IMR-90 (cell line): ENCODE data around the gene RECQL5. TPM values are rescaled to one million over a fixed set of nuclear protein-coding genes. Genes with fewer than 3 reads are reported as not detected.

Experiments used
- ATAC-seq: fragments of 200-7000 bp; cut with Tn5 transposase; 2 replicates; pipeline ENCODE4 v1.9.1; 2020; ENCODE audit warnings: low read depth, mild to moderate bottlenecking, moderate library complexity
- BruUV-seq: library from RNA; stranded (reverse); fragments of 400-500 nt; replicated peaks from 2 replicates; lab custom pipeline; 2021; lab: Mats Ljungman, UMichigan
- CTCF ChIA-PET: fragments of 300-600 bp; formaldehyde crosslinking; extraction: SDS; loops from one replicate; lab custom pipeline; 2021; ENCODE audit warnings: antibody characterized with exemption; lab: Yijun Ruan, JAX
- POLR2A ChIA-PET: fragments of 300-600 bp; sonication (Branson Sonifier 250); formaldehyde crosslinking; loops from one replicate; lab custom pipeline; 2022; ENCODE audit warnings: antibody characterized with exemption; ENCODE audit not compliant: unreplicated experiment; lab: Charles Lee
- DNase-seq: peaks from one replicate; pipeline ENCODE4 v3.0.0; 2013
- H2AFZ ChIP-seq: replicated peaks from 2 replicates; pipeline ENCODE3; 2013; ENCODE audit warnings: low read length, mild to moderate bottlenecking; ENCODE audit not compliant: poor library complexity
- H2AK5ac ChIP-seq: 2 replicates; pipeline ENCODE4 v1.6.1; 2013; ENCODE audit warnings: low read depth, low read length, inconsistent platforms
- H2AK9ac ChIP-seq: replicated peaks from 2 replicates; pipeline ENCODE3; 2013; ENCODE audit warnings: mild to moderate bottlenecking, low read depth, low read length, moderate library complexity; ENCODE audit not compliant: poor library complexity
- H2BK120ac ChIP-seq: 2 replicates; pipeline ENCODE4 v1.6.1; 2013; ENCODE audit warnings: low read depth, low read length, inconsistent platforms
- H2BK15ac ChIP-seq: 3 replicates; pipeline ENCODE4 v1.6.1; 2013; ENCODE audit warnings: low read depth, low read length, inconsistent platforms
- H2BK20ac ChIP-seq: 2 replicates; pipeline ENCODE4 v1.6.1; 2013; ENCODE audit warnings: low read depth, mild to moderate bottlenecking, inconsistent platforms, low read length, moderate library complexity
- H2BK5ac ChIP-seq: 2 replicates; pipeline ENCODE4 v1.6.1; 2013; ENCODE audit warnings: mild to moderate bottlenecking, low read depth, low read length, inconsistent platforms; ENCODE audit not compliant: poor library complexity, severe bottlenecking
- H3K14ac ChIP-seq: replicated peaks from 2 replicates; pipeline ENCODE4 v1.6.1; 2013; ENCODE audit warnings: low read depth, low read length, inconsistent platforms
- H3K18ac ChIP-seq: 2 replicates; pipeline ENCODE4 v1.6.1; 2013; ENCODE audit warnings: low read depth, low read length, control low read depth
- H3K23ac ChIP-seq: 2 replicates; pipeline ENCODE4 v1.6.1; 2013; ENCODE audit warnings: low read depth, low read length, inconsistent platforms
- H3K27ac ChIP-seq: 2 replicates; pipeline ENCODE4 v1.5.1; 2013; ENCODE audit warnings: mild to moderate bottlenecking, control low read depth, low read length; ENCODE audit not compliant: insufficient read depth
- H3K27me3 ChIP-seq: 2 replicates; pipeline ENCODE4 v1.6.1; 2013; ENCODE audit warnings: low read length; ENCODE audit not compliant: control insufficient read depth, insufficient read depth
- H3K36me3 ChIP-seq: 2 replicates; pipeline ENCODE4 v1.6.1; 2013; ENCODE audit warnings: low read length, mixed read lengths; ENCODE audit not compliant: control insufficient read depth, insufficient read depth
- H3K4ac ChIP-seq: 2 replicates; pipeline ENCODE4 v1.6.1; 2013; ENCODE audit warnings: low read depth, low read length, inconsistent platforms
- H3K4me1 ChIP-seq: 2 replicates; pipeline ENCODE4 v1.6.1; 2013; ENCODE audit warnings: low read length, mixed read lengths; ENCODE audit not compliant: control insufficient read depth, insufficient read depth
- H3K4me2 ChIP-seq: 2 replicates; pipeline ENCODE4 v1.6.1; 2013; ENCODE audit warnings: low read depth, mild to moderate bottlenecking, control low read depth, low read length, moderate library complexity
- H3K4me3 ChIP-seq: 2 replicates; pipeline ENCODE4 v1.5.1; 2013; ENCODE audit warnings: low read depth, mild to moderate bottlenecking, control low read depth, low read length, moderate library complexity; ENCODE audit not compliant: insufficient read depth
- H3K56ac ChIP-seq: 2 replicates; pipeline ENCODE4 v1.6.1; 2013; ENCODE audit warnings: low read length, inconsistent platforms; ENCODE audit not compliant: insufficient read depth; ENCODE audit errors: extremely low read depth
- H3K79me1 ChIP-seq, 2 experiments: 2 replicates each; pipeline ENCODE4 v1.6.1; 2013; ENCODE audit warnings: low read length in 2 of 2, inconsistent platforms in 1 of 2, low read depth in 1 of 2
- H3K9ac ChIP-seq: 2 replicates; pipeline ENCODE4 v1.6.1; 2013; ENCODE audit warnings: low read depth, low read length, control low read depth
- H3K9me1 ChIP-seq: 2 replicates; pipeline ENCODE4 v1.6.1; 2013; ENCODE audit warnings: low read length, inconsistent platforms; ENCODE audit not compliant: insufficient read depth
- H3K9me3 ChIP-seq: 2 replicates; pipeline ENCODE4 v1.6.1; 2013; ENCODE audit warnings: low read length; ENCODE audit not compliant: control insufficient read depth, insufficient read depth
- H4K20me1 ChIP-seq: 2 replicates; pipeline ENCODE4 v1.6.1; 2013; ENCODE audit warnings: low read length, inconsistent platforms; ENCODE audit not compliant: insufficient read depth
- H4K5ac ChIP-seq: 2 replicates; pipeline ENCODE4 v1.6.1; 2013; ENCODE audit warnings: mild to moderate bottlenecking, low read depth, low read length, control low read depth
- H4K8ac ChIP-seq, 2 experiments: 2 replicates each; pipeline ENCODE4 v1.6.1; 2013; ENCODE audit warnings: low read depth in 2 of 2, low read length in 2 of 2, control low read depth in 1 of 2, inconsistent platforms in 1 of 2
- H4K91ac ChIP-seq: 2 replicates; pipeline ENCODE4 v1.6.1; 2013; ENCODE audit warnings: low read depth, low read length, inconsistent platforms; ENCODE audit not compliant: insufficient read depth
- BHLHE40 ChIP-seq: fragments of 150-350 bp; IDR thresholded peaks from 2 replicates; pipeline ENCODE4 v1.6.1; 2016; ENCODE audit warnings: mild to moderate bottlenecking, low read depth, low read length
- CEBPB ChIP-seq: IDR thresholded peaks from 2 replicates; pipeline ENCODE4 v1.6.1; 2012; ENCODE audit warnings: low read depth, low read length, improper control_type of control experiment
- CHD1 ChIP-seq: IDR thresholded peaks from 2 replicates; pipeline ENCODE4 v1.6.1; 2012; ENCODE audit warnings: low read depth, low read length, improper control_type of control experiment
- FOS ChIP-seq: fragments of 150-350 bp; IDR thresholded peaks from 2 replicates; pipeline ENCODE4 v1.6.1; 2016; ENCODE audit warnings: low read depth, low read length
- MAZ ChIP-seq: IDR thresholded peaks from 2 replicates; pipeline ENCODE4 v1.6.1; 2012; ENCODE audit warnings: low read depth, mild to moderate bottlenecking, low read length, improper control_type of control experiment, moderate library complexity, borderline replicate concordance
- MXI1 ChIP-seq: IDR thresholded peaks from 2 replicates; pipeline ENCODE4 v1.6.1; 2012; ENCODE audit warnings: low read depth, mild to moderate bottlenecking, low read length, moderate library complexity, borderline replicate concordance
- POLR2A ChIP-seq: IDR thresholded peaks from 2 replicates; pipeline ENCODE4 v1.6.1; 2012; ENCODE audit warnings: mild to moderate bottlenecking, low read depth, low read length
- RAD21 ChIP-seq: IDR thresholded peaks from 2 replicates; pipeline ENCODE4 v1.6.1; 2012; ENCODE audit warnings: low read length, improper control_type of control experiment
- RCOR1 ChIP-seq: IDR thresholded peaks from 2 replicates; pipeline ENCODE4 v1.6.1; 2012; ENCODE audit warnings: mild to moderate bottlenecking, low read length, improper control_type of control experiment; ENCODE audit not compliant: insufficient replicate concordance
- RFX5 ChIP-seq: IDR thresholded peaks from 2 replicates; pipeline ENCODE4 v1.8.0; 2012; ENCODE audit warnings: low read depth, mild to moderate bottlenecking, low read length, moderate library complexity
- SMC3 ChIP-seq: fragments of 150-350 bp; IDR thresholded peaks from 2 replicates; pipeline ENCODE4 v1.6.1; 2016; ENCODE audit warnings: low read depth, mild to moderate bottlenecking, antibody characterized with exemption, low read length, moderate library complexity
- WGBS, 2 experiments: methylation state at CpG; one replicate each; pipeline versions ENCODE4 v1.1.5 to v1.1.7; 2013; ENCODE audit warnings: missing lambda C conversion rate in 2 of 2; ENCODE audit not compliant: insufficient read length in 1 of 2; ENCODE audit errors: extremely low coverage in 2 of 2; 5-methylcytosine and 5-hydroxymethylcytosine counted together
- dilution Hi-C: fragments of 300-500 bp; cut with HindIII; formaldehyde crosslinking; loops from one replicate; pipeline ENCODE4 v1.14.3; 2018; ENCODE audit warnings: low sequenced_read_pairs; ENCODE audit not compliant: unreplicated experiment
- in situ Hi-C: fragments of 300-500 bp; cut with MboI; formaldehyde crosslinking; loops from 3 replicates; pipeline ENCODE4 v1.14.3; 2019; ENCODE audit warnings: low sequenced_read_pairs, inconsistent platforms, mixed read lengths
- intact Hi-C: fragments of 100-400 bp; cut with micrococcal nuclease; formaldehyde crosslinking; loops from 2 replicates; pipeline ENCODE4 v1.10.0; 2022
- polyA plus RNA-seq, 3 experiments: library from polyadenylated mRNA; depleted of rRNA; stranded (reverse); fragments of >200 nt; gene quantifications; 2 replicates each; pipeline ENCODE4 v1.2.3, GENCODE V29; 2012; ENCODE audit warnings: low replicate concordance in 1 of 3
- total RNA-seq: library from RNA; depleted of rRNA; stranded (reverse); fragments of >200 nt; gene quantifications from 2 replicates; pipeline ENCODE4 v1.2.3, GENCODE V29; 2012
- TF ChIP-seq, protein P1 (sequence below): fragments of 150-350 bp; IDR thresholded peaks from 2 replicates; pipeline ENCODE4 v1.6.1; 2017; ENCODE audit warnings: mild to moderate bottlenecking, antibody characterized with exemption, low read length, low read depth
- TF ChIP-seq, protein P2 (sequence below): conservative IDR thresholded peaks from 2 replicates; pipeline ENCODE4 v1.5.1; 2012; ENCODE audit warnings: mild to moderate bottlenecking, low read depth, low read length, improper control_type of control experiment

RECQL5 gene
- total and polyA plus RNA-seq, 2 of the 4 experiments (the other 2 are of a cell fraction) = 7.3 to 23.7 TPM

DNA sequence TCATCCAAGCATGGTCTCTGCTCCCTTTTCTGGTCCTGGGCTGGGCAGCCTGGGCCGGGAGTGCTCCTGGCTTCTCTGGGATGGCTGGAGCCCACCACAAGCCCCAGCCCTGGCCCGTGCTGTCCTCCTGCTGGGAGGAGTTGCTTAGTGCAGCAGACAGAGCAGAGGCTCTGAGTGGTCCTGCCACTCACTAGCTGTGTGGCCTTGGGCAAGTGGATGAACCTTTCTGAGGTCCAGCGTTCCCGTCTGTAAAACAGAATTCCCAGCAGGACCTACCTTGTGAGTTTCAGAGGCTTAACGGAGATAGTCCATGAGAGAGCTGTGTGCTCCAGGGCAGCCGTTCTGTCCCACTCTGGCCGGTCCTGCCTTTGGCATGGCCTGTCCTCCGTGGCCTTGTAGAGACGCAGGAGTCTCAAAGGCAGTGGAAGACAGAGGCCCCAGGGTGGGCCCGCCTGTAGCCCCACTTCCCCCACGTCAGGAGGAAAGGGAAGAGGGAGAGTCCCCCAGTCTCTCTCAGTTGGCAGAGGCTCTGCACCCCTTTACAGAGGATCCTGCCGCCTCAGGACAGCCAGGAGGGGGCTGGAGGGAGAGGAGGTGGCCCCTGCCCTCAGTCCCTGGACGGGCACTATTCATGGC, 71.6 kb downstream of the RECQL5 start:
- Histone ChIP-seq H3K9me1 (no peaks in the 10 kb centered on the region), H2BK20ac (no peak overlapping the region), H3K14ac (no peak overlapping the region), H3K36me3 (no peaks in the 10 kb centered on the region), H2BK5ac (no peak overlapping the region), H2AK9ac (no peak overlapping the region), H3K9me3 (no peaks in the 10 kb centered on the region), H3K79me1 (no peaks in the 10 kb centered on the region), H3K4ac (no peak overlapping the region), H4K91ac (no peak overlapping the region), H2BK120ac (no peak overlapping the region), H2AFZ (peak overlapping the region; percentile 56), H3K27ac (no peak overlapping the region), H3K18ac (no peak overlapping the region), H3K56ac (no peak overlapping the region), H2AK5ac (no peak overlapping the region), H3K23ac (no peak overlapping the region), H3K4me3 (no peak overlapping the region), H4K5ac (no peak overlapping the region), H4K20me1 (no peaks in the 10 kb centered on the region; the same call in 1 of the 2 replicates), H4K8ac (no peak overlapping the region), H3K4me1 (no peaks in the 10 kb centered on the region), H2BK15ac (no peak overlapping the region), H3K27me3 (peaks cover 28% of the 10 kb centered on the region), H3K4me2 (no peak overlapping the region), H3K9ac (no peak overlapping the region)
- dilution Hi-C loops (no loop called here), intact Hi-C loops (no loop called here), in situ Hi-C loops (no loop called here)
- ChIA-PET POLR2A (no interaction called here), CTCF (interaction anchor here (1.1 kb wide), 1 partner anchor 158 kb away, joined by 3 read pairs; no protein-coding TSS in a partner anchor)
- no TSS peak for BruUV-seq
- DNase-seq (no peak), ATAC-seq (no peak)
- TF ChIP-seq FOS = no peak
- TF ChIP-seq RFX5 = no peak
- no peak for TF ChIP-seq BHLHE40
- no peak for TF ChIP-seq RCOR1
- TF ChIP-seq CHD1 = no peak
- TF ChIP-seq MAZ = no peak
- no peak for TF ChIP-seq SMC3
- no peak for TF ChIP-seq POLR2A
- TF ChIP-seq, protein P1, sequence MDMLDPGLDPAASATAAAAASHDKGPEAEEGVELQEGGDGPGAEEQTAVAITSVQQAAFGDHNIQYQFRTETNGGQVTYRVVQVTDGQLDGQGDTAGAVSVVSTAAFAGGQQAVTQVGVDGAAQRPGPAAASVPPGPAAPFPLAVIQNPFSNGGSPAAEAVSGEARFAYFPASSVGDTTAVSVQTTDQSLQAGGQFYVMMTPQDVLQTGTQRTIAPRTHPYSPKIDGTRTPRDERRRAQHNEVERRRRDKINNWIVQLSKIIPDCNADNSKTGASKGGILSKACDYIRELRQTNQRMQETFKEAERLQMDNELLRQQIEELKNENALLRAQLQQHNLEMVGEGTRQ = no peak
- no peak for TF ChIP-seq MXI1
- no peak for TF ChIP-seq RAD21
- TF ChIP-seq, protein P2, sequence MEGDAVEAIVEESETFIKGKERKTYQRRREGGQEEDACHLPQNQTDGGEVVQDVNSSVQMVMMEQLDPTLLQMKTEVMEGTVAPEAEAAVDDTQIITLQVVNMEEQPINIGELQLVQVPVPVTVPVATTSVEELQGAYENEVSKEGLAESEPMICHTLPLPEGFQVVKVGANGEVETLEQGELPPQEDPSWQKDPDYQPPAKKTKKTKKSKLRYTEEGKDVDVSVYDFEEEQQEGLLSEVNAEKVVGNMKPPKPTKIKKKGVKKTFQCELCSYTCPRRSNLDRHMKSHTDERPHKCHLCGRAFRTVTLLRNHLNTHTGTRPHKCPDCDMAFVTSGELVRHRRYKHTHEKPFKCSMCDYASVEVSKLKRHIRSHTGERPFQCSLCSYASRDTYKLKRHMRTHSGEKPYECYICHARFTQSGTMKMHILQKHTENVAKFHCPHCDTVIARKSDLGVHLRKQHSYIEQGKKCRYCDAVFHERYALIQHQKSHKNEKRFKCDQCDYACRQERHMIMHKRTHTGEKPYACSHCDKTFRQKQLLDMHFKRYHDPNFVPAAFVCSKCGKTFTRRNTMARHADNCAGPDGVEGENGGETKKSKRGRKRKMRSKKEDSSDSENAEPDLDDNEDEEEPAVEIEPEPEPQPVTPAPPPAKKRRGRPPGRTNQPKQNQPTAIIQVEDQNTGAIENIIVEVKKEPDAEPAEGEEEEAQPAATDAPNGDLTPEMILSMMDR = no peak
- TF ChIP-seq CEBPB = no peak
- 60% methylated on average over 1 of the region's 13 CpGs; no CpG with 5 or more reads in 1 of the 2 experiments for WGBS, 2 experiments
